Activated CD8-positive, alpha-beta T cell treated with anti-CD3 and anti-CD28 coated beads for 36 hours (primary cell): Measurements from ENCODE around the gene NEK6. TPM values are rescaled to one million over a fixed set of nuclear protein-coding genes. Genes with fewer than 3 reads are reported as not detected.

Experiments
- ATAC-seq: fragments of 200-7000 bp; cut with Tn5 transposase; one replicate; pipeline ENCODE4 v1.10.0; 2021; ENCODE audit warnings: mild to moderate bottlenecking, moderate library complexity
- CTCF ChIA-PET: fragments of 350-600 bp; sonication (Branson Sonifier 250); formaldehyde crosslinking; loops from one replicate; lab custom pipeline; 2021; ENCODE audit warnings: antibody characterized with exemption; lab: Charles Lee
- POLR2A ChIA-PET: fragments of 350-600 bp; sonication (Branson Sonifier 250); formaldehyde crosslinking; loops from one replicate; lab custom pipeline; 2021; ENCODE audit warnings: antibody characterized with exemption; lab: Charles Lee
- DNase-seq: peaks from one replicate; pipeline ENCODE4 v3.0.0-alpha.2; 2020
- H3K27ac Mint-ChIP-seq: one replicate; pipeline ENCODE4 v1.8.0; 2021; ENCODE audit warnings: mild to moderate bottlenecking, mixed read lengths
- H3K27me3 Mint-ChIP-seq: one replicate; pipeline ENCODE4 v1.8.0; 2021; ENCODE audit warnings: mixed read lengths
- H3K36me3 Mint-ChIP-seq: one replicate; pipeline ENCODE4 v1.8.0; 2021; ENCODE audit warnings: low read depth, mixed read lengths
- H3K4me1 Mint-ChIP-seq: one replicate; pipeline ENCODE4 v1.8.0; 2021; ENCODE audit warnings: low read depth, mixed read lengths
- H3K4me3 Mint-ChIP-seq: one replicate; pipeline ENCODE4 v1.8.0; 2021; ENCODE audit warnings: mild to moderate bottlenecking, moderate library complexity, mixed read lengths
- H3K9me3 Mint-ChIP-seq: one replicate; pipeline ENCODE4 v1.8.0; 2021; ENCODE audit warnings: mixed read lengths
- intact Hi-C: fragments of 100-400 bp; cut with micrococcal nuclease; formaldehyde crosslinking; loops from one replicate; pipeline ENCODE4 v1.10.0; 2022
- total RNA-seq, 2 experiments: library from RNA; stranded (reverse); gene quantifications; one replicate each; pipeline ENCODE4 v1.2.3, GENCODE V29; 2021
- TF ChIP-seq, protein P1 (sequence below): fragments of 200-600 bp; IDR thresholded peaks from one replicate; pipeline ENCODE4 v1.8.0; 2022; ENCODE audit warnings: antibody characterized with exemption, mild to moderate bottlenecking

The NEK6 gene
- total RNA-seq, 2 experiments from 2014 or later, result 20.2 to 21.8 TPM

DNA sequence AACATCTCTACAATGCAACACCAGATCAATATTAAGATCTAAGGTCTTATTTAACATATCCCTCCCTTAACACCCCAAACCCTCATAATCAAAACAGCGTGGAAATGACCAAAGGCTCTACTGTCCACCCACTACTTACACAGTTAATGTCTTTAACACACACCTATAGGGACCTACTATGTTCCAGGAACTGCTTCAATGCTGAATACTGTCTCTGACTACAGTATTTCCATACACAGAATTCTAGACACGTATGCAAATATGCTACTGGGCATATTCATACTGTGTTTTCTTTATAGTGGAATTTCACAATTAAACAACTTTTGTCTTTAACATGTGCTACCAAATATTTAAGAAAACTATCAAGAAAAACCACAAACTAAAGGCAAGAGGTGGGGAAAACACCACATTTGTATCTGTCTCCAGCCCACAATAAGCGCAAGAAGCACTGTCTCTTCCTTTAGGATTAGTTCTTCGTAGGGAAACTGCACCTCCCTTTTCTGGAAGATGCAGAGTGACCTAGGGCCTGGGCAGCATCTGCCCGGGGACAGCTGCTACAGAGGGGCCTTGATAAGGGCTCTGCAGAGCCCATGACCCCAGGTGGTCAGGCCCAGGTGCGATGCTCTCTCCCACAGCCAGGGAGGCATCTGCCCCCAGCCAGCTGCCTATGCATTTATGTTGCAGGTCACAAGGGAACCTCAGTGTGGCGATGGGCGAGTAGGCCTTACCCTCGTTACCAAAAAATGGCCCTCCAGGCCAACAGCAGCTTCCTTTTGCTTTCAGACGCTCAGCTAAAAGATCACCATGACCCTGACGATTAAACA lies 102.3 kb downstream of the NEK6 start:
- no peaks in the 10 kb centered on the region for H3K27me3 Mint-ChIP-seq
- peak overlapping the region; percentile 38 for H3K27ac Mint-ChIP-seq
- ChIA-PET CTCF (interaction anchor here (1.3 kb wide), 1 partner anchor 39 kb away, joined by 3 read pairs; no protein-coding TSS in a partner anchor), POLR2A (no interaction called here)
- ATAC-seq (no peak), DNase-seq (no peak)
- no peak overlapping the region for H3K4me3 Mint-ChIP-seq
- intact Hi-C loops, result no loop called here
- no peaks in the 10 kb centered on the region for H3K9me3 Mint-ChIP-seq
- peaks cover 35% of the 10 kb centered on the region for H3K4me1 Mint-ChIP-seq
- peaks cover 8% of the 10 kb centered on the region for H3K36me3 Mint-ChIP-seq
- TF ChIP-seq, protein P1, sequence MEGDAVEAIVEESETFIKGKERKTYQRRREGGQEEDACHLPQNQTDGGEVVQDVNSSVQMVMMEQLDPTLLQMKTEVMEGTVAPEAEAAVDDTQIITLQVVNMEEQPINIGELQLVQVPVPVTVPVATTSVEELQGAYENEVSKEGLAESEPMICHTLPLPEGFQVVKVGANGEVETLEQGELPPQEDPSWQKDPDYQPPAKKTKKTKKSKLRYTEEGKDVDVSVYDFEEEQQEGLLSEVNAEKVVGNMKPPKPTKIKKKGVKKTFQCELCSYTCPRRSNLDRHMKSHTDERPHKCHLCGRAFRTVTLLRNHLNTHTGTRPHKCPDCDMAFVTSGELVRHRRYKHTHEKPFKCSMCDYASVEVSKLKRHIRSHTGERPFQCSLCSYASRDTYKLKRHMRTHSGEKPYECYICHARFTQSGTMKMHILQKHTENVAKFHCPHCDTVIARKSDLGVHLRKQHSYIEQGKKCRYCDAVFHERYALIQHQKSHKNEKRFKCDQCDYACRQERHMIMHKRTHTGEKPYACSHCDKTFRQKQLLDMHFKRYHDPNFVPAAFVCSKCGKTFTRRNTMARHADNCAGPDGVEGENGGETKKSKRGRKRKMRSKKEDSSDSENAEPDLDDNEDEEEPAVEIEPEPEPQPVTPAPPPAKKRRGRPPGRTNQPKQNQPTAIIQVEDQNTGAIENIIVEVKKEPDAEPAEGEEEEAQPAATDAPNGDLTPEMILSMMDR, result no peak

DNA sequence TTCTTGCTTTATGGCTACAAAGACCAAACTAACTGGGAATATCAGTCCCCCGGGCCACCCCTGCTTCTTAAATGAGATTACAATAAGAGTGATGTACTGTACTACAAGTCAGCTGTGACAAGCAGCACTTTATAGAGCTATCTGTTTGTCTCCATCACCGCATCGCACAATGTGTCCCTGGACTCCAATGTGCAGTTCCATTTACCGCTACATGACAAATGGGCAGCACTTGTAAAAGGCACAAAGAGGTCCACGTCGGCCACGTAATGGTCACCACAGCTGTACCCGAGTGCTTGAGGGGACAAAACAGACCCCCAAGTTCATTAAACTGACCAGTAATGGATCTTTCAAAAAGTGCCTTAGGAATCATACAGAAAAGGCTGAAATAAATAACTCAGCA lies 103.4 kb downstream of the NEK6 start:
- Mint-ChIP-seq H3K4me3 (no peak overlapping the region), H3K27me3 (no peaks in the 10 kb centered on the region), H3K27ac (no peak overlapping the region), H3K4me1 (peaks cover 36% of the 10 kb centered on the region), H3K9me3 (no peaks in the 10 kb centered on the region), H3K36me3 (peaks cover 10% of the 10 kb centered on the region)
- ATAC-seq (no peak), DNase-seq (no peak)
- ChIA-PET POLR2A (no interaction called here), CTCF (interaction anchor here (1.0 to 1.9 kb wide), 5 partner anchors 15 to 234 kb away, joined by 3 to 6 read pairs (median 3); no protein-coding TSS in a partner anchor)
- intact Hi-C loops, result no loop called here
- TF ChIP-seq, protein P1, result no peak

DNA sequence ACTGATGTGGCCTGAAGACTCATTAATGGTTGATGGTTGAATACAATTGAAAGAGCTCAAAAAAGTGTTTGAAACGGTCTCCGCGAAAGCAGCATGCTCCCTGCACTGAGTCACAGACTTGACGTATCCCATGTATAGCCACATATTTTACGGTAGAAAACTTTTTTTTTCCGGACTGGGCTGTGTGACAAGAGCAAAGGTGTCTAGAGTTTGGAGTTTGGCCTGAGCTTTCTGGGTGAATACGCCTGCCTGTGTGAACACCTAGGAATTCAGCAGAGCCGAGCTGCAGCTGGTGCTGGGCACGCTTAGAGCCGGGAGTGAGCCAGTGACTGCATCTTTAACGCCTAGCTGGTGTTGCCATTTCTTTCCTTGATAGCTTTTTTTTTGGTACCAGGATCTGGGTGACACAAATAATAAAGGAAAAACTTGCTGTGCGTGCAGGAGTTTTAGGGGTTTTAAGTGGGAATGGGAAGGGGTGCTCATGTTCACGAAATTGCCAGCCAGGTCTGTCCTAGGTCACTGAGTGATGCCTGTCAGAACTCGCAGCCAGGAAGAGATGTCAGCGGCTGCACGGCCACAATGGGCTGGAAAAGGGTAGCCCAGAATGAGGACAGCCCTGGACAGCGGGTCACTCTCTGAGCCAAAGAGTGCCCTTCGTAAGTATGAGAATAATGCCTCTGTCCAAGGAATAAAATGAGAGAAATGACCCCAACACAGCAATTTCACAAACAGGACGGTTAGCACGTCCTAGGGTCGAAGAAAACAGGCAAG lies 105.8 kb downstream of the NEK6 start:
- ATAC-seq, result no peak
- H3K27me3 Mint-ChIP-seq, result no peaks in the 10 kb centered on the region
- ChIA-PET CTCF (interaction anchor here (0.7 to 1.4 kb wide), 2 partner anchors 12 to 22 kb away, joined by 3 read pairs; no protein-coding TSS in a partner anchor), POLR2A (interaction anchor here (1.0 kb wide), 1 partner anchor 11 kb away, joined by 3 read pairs; no protein-coding TSS in a partner anchor)
- peaks cover 42% of the 10 kb centered on the region for H3K4me1 Mint-ChIP-seq
- no peaks in the 10 kb centered on the region for H3K9me3 Mint-ChIP-seq
- H3K36me3 Mint-ChIP-seq, result peaks cover 4% of the 10 kb centered on the region
- intact Hi-C loops, result no loop called here
- TF ChIP-seq, protein P1, result no peak
- no peak overlapping the region for H3K4me3 Mint-ChIP-seq
- DNase-seq, result no peak
- no peak overlapping the region for H3K27ac Mint-ChIP-seq

DNA sequence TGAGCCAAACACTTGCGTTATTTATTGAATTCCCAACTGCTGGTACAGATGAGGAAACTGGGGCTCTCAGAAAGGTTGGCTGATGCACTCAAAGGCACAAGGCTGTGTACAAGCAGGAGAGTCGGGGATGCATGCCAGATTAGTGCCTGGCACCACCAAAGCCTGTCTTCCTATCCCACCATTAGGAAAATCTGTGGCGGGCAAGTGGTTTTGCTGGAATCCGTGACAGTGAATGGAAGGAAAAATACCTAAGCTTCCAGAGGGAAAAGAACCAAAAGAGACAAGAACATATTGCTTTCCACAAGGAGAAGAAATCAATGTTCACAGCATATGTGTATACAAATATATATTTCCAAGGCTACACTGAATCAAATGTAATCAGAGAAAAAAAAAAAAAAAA lies 106.4 kb downstream of the NEK6 start:
- intact Hi-C loops, result no loop called here
- ChIA-PET POLR2A (no interaction called here), CTCF (no interaction called here)
- no peak overlapping the region for H3K4me3 Mint-ChIP-seq
- ATAC-seq (no peak), DNase-seq (no peak)
- H3K9me3 Mint-ChIP-seq, result no peaks in the 10 kb centered on the region
- H3K36me3 Mint-ChIP-seq, result peaks cover 6% of the 10 kb centered on the region
- TF ChIP-seq, protein P1, result no peak
- no peaks in the 10 kb centered on the region for H3K27me3 Mint-ChIP-seq
- peaks cover 40% of the 10 kb centered on the region for H3K4me1 Mint-ChIP-seq
- no peak overlapping the region for H3K27ac Mint-ChIP-seq
